Measurements from ENCODE around the gene MGAT4A.

Gene MGAT4A

DNA sequence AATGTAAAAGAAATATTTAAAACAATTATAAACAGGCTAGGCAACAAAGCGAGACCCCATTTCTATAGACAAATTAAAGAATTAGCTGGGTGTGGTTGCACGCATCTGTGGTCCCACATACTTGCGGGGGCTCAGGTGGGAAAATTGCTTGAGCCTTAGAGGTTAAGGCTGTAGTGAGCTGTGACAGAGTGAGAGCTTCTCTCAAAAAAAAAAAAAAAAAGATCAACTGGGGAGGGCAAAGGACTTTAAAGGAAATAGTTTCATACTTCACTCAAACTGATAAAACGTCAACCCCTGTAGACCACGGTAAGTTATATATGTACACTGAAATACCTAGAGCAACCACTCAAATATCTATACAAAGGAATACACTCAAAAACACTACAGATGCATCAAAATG is 37.5 kb downstream of the MGAT4A start:
- Histone ChIP-seq H3K4me1 (ENCODE audit: insufficient read depth, low read length, poor library complexity, severe bottlenecking) (peaks cover 19% of the 10 kb centered on the region), H2AFZ (ENCODE audit: low read length) (no peak overlapping the region), H3K4me3 (ENCODE audit: low read length, poor library complexity, severe bottlenecking) (no peak overlapping the region), H3K9me3 (ENCODE audit: insufficient read depth, low read depth, low read length) (no peaks in the 10 kb centered on the region), H3K9ac (ENCODE audit: low read depth, low read length, poor library complexity, severe bottlenecking) (no peak overlapping the region), H3K9me2 (replicated peaks; ENCODE audit: low read depth, low read length) (no peaks in the 10 kb centered on the region), H3K79me2 (ENCODE audit: insufficient read depth, low read length) (peaks cover 4% of the 10 kb centered on the region; the same call in 1 of the 2 replicates), H3K4me2 (ENCODE audit: low read depth, low read length, poor library complexity, severe bottlenecking) (peak overlapping the region; percentile 5), H3K27me3 (ENCODE audit: insufficient read depth, low read length, poor library complexity, severe bottlenecking) (no peaks in the 10 kb centered on the region), H3K36me3 (ENCODE audit: insufficient read depth, low read length) (no peaks in the 10 kb centered on the region), H3F3A (ENCODE audit: low read depth) (no peaks in the 10 kb centered on the region), H4K20me1 (ENCODE audit: insufficient read depth, low read length, poor library complexity, severe bottlenecking) (no peaks in the 10 kb centered on the region)
- TF ChIP-seq, protein P1, sequence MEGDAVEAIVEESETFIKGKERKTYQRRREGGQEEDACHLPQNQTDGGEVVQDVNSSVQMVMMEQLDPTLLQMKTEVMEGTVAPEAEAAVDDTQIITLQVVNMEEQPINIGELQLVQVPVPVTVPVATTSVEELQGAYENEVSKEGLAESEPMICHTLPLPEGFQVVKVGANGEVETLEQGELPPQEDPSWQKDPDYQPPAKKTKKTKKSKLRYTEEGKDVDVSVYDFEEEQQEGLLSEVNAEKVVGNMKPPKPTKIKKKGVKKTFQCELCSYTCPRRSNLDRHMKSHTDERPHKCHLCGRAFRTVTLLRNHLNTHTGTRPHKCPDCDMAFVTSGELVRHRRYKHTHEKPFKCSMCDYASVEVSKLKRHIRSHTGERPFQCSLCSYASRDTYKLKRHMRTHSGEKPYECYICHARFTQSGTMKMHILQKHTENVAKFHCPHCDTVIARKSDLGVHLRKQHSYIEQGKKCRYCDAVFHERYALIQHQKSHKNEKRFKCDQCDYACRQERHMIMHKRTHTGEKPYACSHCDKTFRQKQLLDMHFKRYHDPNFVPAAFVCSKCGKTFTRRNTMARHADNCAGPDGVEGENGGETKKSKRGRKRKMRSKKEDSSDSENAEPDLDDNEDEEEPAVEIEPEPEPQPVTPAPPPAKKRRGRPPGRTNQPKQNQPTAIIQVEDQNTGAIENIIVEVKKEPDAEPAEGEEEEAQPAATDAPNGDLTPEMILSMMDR (conservative IDR thresholded peaks at IDR 0.05; ENCODE audit: low read length) = no peak

DNA sequence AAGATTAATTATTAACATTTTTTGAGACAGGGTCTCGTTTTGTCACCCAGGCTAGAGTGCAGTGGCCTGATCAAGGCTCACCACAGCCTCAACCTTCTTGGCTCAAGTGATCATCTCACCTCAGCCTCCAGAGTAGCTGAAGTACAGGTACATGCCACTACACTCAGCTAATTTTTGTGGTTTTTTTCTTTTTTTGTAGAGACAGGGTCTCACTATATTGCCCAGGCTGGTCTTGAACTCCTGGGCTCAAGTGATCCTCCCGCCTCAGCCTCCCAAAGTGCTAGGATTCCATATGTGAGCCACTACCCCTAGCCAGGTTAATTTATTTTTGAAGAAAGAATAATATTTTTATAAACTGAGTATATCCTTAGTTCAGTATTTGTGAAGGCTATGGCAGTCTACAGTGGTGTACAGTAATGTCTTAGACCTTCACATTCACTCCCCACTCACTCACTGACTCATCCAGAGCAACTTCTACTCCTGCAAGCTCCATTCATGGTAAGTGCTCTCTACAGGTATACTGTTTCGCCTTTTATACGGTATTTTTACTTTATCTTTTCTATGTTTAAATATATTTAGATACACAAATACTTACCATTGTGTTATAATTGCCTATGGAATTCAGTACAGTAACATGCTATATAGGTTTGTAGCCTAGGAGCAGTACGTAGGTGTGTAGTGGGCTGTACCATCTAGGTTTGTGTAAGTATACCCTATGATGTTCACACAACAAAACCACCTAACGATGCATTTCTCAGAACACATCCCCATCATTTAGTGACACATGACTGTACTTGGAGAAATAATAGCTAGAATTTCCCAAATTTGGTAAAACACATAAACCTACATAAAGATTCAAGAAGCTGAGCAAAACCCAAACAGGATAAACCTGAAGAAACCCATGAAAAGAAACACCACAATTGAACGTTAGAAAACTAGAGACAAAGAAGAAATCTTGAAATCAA is 38.6 kb downstream of the MGAT4A start:
- Histone ChIP-seq H3K79me2 (ENCODE audit: insufficient read depth, low read length) (0 out of 2 replicates have a peak, but pooled peaks cover 4% of the 10 kb centered on the region), H3K4me2 (ENCODE audit: low read depth, low read length, poor library complexity, severe bottlenecking) (no peak overlapping the region), H3F3A (ENCODE audit: low read depth) (no peaks in the 10 kb centered on the region), H3K4me3 (ENCODE audit: low read length, poor library complexity, severe bottlenecking) (no peak overlapping the region), H3K9me3 (ENCODE audit: insufficient read depth, low read depth, low read length) (no peaks in the 10 kb centered on the region), H3K9ac (ENCODE audit: low read depth, low read length, poor library complexity, severe bottlenecking) (no peak overlapping the region), H4K20me1 (ENCODE audit: insufficient read depth, low read length, poor library complexity, severe bottlenecking) (no peaks in the 10 kb centered on the region), H2AFZ (ENCODE audit: low read length) (no peak overlapping the region), H3K9me2 (replicated peaks; ENCODE audit: low read depth, low read length) (no peaks in the 10 kb centered on the region), H3K4me1 (ENCODE audit: insufficient read depth, low read length, poor library complexity, severe bottlenecking) (peaks cover 19% of the 10 kb centered on the region), H3K27me3 (ENCODE audit: insufficient read depth, low read length, poor library complexity, severe bottlenecking) (no peaks in the 10 kb centered on the region), H3K36me3 (ENCODE audit: insufficient read depth, low read length) (no peaks in the 10 kb centered on the region)
- no peak for TF ChIP-seq EZH2phosphoT487 (IDR thresholded peaks at IDR 0.05; ENCODE audit: borderline replicate concordance)
- TF ChIP-seq, protein P1 (conservative IDR thresholded peaks at IDR 0.05; ENCODE audit: low read length) = no peak

DNA sequence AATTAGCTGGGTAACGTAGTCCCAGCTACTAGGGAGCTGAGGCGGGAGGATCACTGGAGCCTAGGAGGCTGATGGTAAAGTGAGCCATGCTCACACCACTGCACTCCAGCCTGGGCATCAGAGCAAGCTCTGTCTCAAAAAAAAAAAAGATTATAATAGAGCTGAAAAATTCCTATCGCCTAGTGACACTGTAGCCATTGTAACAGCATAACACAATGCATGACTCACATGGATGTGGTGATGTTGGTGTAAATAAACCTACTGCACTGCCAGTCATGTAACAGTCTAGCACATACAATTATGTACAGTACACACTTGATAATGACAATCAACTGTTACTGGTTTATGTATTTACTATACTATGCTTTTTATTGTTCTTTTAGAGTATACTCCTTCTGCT is 39.6 kb downstream of the MGAT4A start:
- no peaks in the 10 kb centered on the region for H3K36me3 ChIP-seq (ENCODE audit: insufficient read depth, low read length)
- H3F3A ChIP-seq (ENCODE audit: low read depth) = no peaks in the 10 kb centered on the region
- H3K79me2 ChIP-seq (ENCODE audit: insufficient read depth, low read length) = 0 out of 2 replicates have a peak, but pooled peaks cover 4% of the 10 kb centered on the region
- no peak overlapping the region for H3K9ac ChIP-seq (ENCODE audit: low read depth, low read length, poor library complexity, severe bottlenecking)
- peaks cover 19% of the 10 kb centered on the region for H3K4me1 ChIP-seq (ENCODE audit: insufficient read depth, low read length, poor library complexity, severe bottlenecking)
- H3K4me2 ChIP-seq (ENCODE audit: low read depth, low read length, poor library complexity, severe bottlenecking) = no peak overlapping the region
- no peak overlapping the region for H2AFZ ChIP-seq (ENCODE audit: low read length)
- no peaks in the 10 kb centered on the region for H3K9me2 ChIP-seq (replicated peaks; ENCODE audit: low read depth, low read length)
- no peak for TF ChIP-seq EZH2phosphoT487 (IDR thresholded peaks at IDR 0.05; ENCODE audit: borderline replicate concordance)
- TF ChIP-seq, protein P1 (conservative IDR thresholded peaks at IDR 0.05; ENCODE audit: low read length) = no peak
- H3K9me3 ChIP-seq (ENCODE audit: insufficient read depth, low read depth, low read length) = no peaks in the 10 kb centered on the region
- H3K27me3 ChIP-seq (ENCODE audit: insufficient read depth, low read length, poor library complexity, severe bottlenecking) = no peaks in the 10 kb centered on the region
- no peak overlapping the region for H3K4me3 ChIP-seq (ENCODE audit: low read length, poor library complexity, severe bottlenecking)
- H4K20me1 ChIP-seq (ENCODE audit: insufficient read depth, low read length, poor library complexity, severe bottlenecking) = no peaks in the 10 kb centered on the region

Data from Loucy (cell line).